ENCODE results near the gene GATM. TPM values are rescaled to one million over a fixed set of nuclear protein-coding genes. Genes with fewer than 3 reads are reported as not detected.

GATM gene
- total RNA-seq, 1 experiment from 2014 or later: 4.2 TPM

DNA sequence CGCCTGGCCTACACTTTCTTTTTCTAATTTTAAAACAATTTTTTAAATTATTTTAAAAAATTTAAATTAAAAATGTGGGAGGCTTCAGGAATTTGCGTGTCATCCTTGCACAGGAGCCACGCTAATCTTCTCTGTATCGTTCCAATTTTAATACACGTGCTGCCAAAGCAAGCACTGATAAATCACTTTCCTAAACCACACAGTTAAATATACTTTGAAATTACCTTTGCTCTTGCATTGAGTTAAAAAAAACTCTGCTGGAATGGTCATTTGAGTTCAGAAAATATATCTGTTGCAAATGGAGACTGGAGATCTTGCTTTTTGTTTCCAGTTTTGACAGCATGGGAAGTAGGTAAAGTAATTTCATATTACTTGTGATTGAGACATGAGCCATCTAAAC, 23.6 kb downstream of the GATM start:
- Mint-ChIP-seq H3K9me3 (ENCODE audit: low read depth, unreplicated experiment) (no peaks in the 10 kb centered on the region), H3K4me1 (ENCODE audit: low read depth, unreplicated experiment) (no peaks in the 10 kb centered on the region), H3K36me3 (ENCODE audit: insufficient read depth, unreplicated experiment) (no peaks in the 10 kb centered on the region), H3K27ac (ENCODE audit: unreplicated experiment) (no peak overlapping the region), H3K4me3 (ENCODE audit: low read depth, unreplicated experiment) (no peak overlapping the region), H3K27me3 (ENCODE audit: unreplicated experiment) (no peaks in the 10 kb centered on the region)
- no peak for DNase-seq
- no TSS peak for BruUV-seq (replicated peaks)
- TF ChIP-seq, protein P1, sequence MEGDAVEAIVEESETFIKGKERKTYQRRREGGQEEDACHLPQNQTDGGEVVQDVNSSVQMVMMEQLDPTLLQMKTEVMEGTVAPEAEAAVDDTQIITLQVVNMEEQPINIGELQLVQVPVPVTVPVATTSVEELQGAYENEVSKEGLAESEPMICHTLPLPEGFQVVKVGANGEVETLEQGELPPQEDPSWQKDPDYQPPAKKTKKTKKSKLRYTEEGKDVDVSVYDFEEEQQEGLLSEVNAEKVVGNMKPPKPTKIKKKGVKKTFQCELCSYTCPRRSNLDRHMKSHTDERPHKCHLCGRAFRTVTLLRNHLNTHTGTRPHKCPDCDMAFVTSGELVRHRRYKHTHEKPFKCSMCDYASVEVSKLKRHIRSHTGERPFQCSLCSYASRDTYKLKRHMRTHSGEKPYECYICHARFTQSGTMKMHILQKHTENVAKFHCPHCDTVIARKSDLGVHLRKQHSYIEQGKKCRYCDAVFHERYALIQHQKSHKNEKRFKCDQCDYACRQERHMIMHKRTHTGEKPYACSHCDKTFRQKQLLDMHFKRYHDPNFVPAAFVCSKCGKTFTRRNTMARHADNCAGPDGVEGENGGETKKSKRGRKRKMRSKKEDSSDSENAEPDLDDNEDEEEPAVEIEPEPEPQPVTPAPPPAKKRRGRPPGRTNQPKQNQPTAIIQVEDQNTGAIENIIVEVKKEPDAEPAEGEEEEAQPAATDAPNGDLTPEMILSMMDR (IDR thresholded peaks at IDR 0.05; ENCODE audit: unreplicated experiment): no peak
- CTCF ChIA-PET: no interaction called here
- intact Hi-C loops (cut with micrococcal nuclease; ENCODE audit: unreplicated experiment): no loop called here

DNA sequence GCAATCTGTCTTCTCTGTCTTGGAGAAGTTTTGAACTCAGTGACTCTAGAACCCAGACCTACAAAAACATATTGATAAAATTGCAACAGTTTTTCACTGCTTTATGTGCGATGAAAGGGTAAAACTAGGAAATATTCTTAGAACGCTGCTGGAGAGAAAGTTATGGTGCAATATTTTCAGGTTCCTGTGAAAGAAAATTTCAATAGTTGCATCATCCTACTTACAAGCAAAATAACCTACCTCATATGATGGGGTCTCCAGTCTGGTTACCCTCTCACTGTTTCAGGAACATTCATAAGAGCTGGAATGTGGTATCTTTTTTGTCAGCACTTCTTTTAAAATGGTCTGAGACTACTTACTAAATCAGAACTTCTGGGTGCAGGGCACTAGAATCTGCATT, 27.1 kb downstream of the GATM start:
- DNase-seq: no peak
- TF ChIP-seq, protein P1 (IDR thresholded peaks at IDR 0.05; ENCODE audit: unreplicated experiment): no peak
- H3K4me3 Mint-ChIP-seq (ENCODE audit: low read depth, unreplicated experiment): no peak overlapping the region
- peaks cover 31% of the 10 kb centered on the region for H3K4me1 Mint-ChIP-seq (ENCODE audit: low read depth, unreplicated experiment)
- H3K27me3 Mint-ChIP-seq (ENCODE audit: unreplicated experiment): no peaks in the 10 kb centered on the region
- no TSS peak for BruUV-seq (replicated peaks)
- intact Hi-C loops (cut with micrococcal nuclease; ENCODE audit: unreplicated experiment): no loop called here
- H3K9me3 Mint-ChIP-seq (ENCODE audit: low read depth, unreplicated experiment): no peaks in the 10 kb centered on the region
- CTCF ChIA-PET: no interaction called here
- no peaks in the 10 kb centered on the region for H3K36me3 Mint-ChIP-seq (ENCODE audit: insufficient read depth, unreplicated experiment)
- no peak overlapping the region for H3K27ac Mint-ChIP-seq (ENCODE audit: unreplicated experiment)

DNA sequence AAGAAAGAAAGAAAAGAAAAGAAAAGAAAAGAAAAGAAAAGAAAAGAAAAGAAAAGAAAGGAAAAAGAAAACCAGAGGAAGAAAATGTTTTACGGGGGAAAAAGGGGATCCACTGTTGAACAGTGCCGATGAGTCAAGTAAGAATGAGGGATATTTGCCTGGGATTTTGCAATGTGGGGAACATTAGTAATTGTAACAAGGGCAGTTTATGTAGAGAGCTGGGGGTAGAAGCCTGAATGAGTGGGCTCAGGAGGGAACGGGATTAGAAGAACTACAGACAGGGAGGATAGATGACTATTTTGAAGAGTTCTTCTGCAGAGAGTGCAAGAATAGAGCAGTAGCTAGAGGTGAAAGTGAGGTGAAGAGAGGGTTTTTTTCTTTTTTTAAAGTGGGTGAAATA, 28.7 kb downstream of the GATM start:
- TF ChIP-seq, protein P1 (IDR thresholded peaks at IDR 0.05; ENCODE audit: unreplicated experiment): no peak
- no peaks in the 10 kb centered on the region for H3K9me3 Mint-ChIP-seq (ENCODE audit: low read depth, unreplicated experiment)
- intact Hi-C loops (cut with micrococcal nuclease; ENCODE audit: unreplicated experiment): loop anchor here (5.0 to 10.0 kb wide), 2 partner anchors 42 to 45 kb away; no protein-coding TSS in a partner anchor
- no peak overlapping the region for H3K4me3 Mint-ChIP-seq (ENCODE audit: low read depth, unreplicated experiment)
- H3K4me1 Mint-ChIP-seq (ENCODE audit: low read depth, unreplicated experiment): peaks cover 42% of the 10 kb centered on the region
- no peak overlapping the region for H3K27ac Mint-ChIP-seq (ENCODE audit: unreplicated experiment)
- no peak for DNase-seq
- H3K36me3 Mint-ChIP-seq (ENCODE audit: insufficient read depth, unreplicated experiment): peaks cover 4% of the 10 kb centered on the region
- CTCF ChIA-PET: interaction anchor here (0.5 to 0.7 kb wide), 3 partner anchors 26 to 116 kb away, joined by 3 to 4 read pairs (median 3); no protein-coding TSS in a partner anchor
- H3K27me3 Mint-ChIP-seq (ENCODE audit: unreplicated experiment): no peaks in the 10 kb centered on the region
- no TSS peak for BruUV-seq (replicated peaks)

DNA sequence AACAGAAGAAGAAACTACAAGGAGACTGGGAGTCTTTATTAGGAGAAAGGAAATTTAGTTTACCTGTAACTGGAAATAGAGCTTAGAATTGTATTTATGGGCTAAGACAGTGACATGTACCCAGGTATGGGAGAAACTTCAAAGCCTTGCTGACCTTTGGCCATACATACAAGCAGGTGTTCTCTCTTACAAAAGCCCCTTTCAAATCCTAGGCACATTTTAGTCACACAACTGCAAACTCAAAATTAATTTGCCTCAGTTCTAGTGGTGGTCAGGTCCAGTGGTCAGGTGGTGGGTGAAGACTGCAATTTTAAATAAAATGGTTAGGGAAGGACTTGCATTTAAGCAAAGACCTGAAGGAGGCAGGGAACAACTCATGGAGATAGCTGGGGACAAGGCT, 30.4 kb downstream of the GATM start:
- intact Hi-C loops (cut with micrococcal nuclease; ENCODE audit: unreplicated experiment): loop anchor here (5.0 to 10.0 kb wide), 2 partner anchors 41 to 47 kb away; no protein-coding TSS in a partner anchor
- H3K36me3 Mint-ChIP-seq (ENCODE audit: insufficient read depth, unreplicated experiment): peaks cover 4% of the 10 kb centered on the region
- CTCF ChIA-PET: no interaction called here
- no peaks in the 10 kb centered on the region for H3K9me3 Mint-ChIP-seq (ENCODE audit: low read depth, unreplicated experiment)
- no peak overlapping the region for H3K27ac Mint-ChIP-seq (ENCODE audit: unreplicated experiment)
- no peak overlapping the region for H3K4me3 Mint-ChIP-seq (ENCODE audit: low read depth, unreplicated experiment)
- TF ChIP-seq, protein P1 (IDR thresholded peaks at IDR 0.05; ENCODE audit: unreplicated experiment): no peak
- no TSS peak for BruUV-seq (replicated peaks)
- no peak for DNase-seq
- peaks cover 42% of the 10 kb centered on the region for H3K4me1 Mint-ChIP-seq (ENCODE audit: low read depth, unreplicated experiment)
- no peaks in the 10 kb centered on the region for H3K27me3 Mint-ChIP-seq (ENCODE audit: unreplicated experiment)

Data from Calu3 (cell line).